ENCODE results near the gene CPED1.

CPED1 gene

DNA sequence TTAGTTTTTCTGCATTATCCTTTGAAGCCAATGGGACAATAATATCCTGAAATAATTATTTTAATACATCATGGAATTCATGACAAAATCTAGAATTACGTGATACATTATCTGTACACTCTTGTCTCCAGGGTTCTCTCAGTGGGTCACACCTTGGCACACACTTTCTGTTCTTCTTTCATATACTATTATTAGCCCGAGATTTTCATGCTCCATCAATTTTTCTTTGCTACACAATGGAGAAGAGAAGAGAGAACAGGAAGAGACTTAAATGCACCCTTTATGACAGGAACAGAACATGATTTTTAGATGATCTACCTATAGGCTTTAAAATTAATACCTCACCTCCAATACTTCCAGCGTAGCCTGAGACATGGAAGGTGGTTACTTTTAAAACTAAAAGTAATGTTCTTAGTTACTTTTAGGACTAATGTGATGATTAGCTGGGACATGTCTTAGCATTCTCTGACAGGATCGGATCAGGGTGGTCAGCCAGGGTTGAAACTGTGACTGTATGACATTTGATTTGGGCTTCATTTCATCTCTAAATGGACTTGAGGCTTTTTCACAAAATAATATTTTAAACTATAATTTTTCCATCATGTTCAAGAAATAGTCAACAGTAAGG is 192.0 kb downstream of the CPED1 start:
- Histone ChIP-seq H2AK5ac (ENCODE audit: low read length, severe bottlenecking) (no peak overlapping the region), H3K4me3 (ENCODE audit: insufficient read depth in 1 of 2, low read depth in 1 of 2, low read length in 2 of 2) (no peak overlapping the region), H2BK12ac (ENCODE audit: low read length in 2 of 2) (no peak overlapping the region), H3K23ac (ENCODE audit: low read length in 2 of 2) (no peak overlapping the region), H4K91ac (ENCODE audit: low read length) (no peak overlapping the region), H3K4me2 (ENCODE audit: low read length, poor library complexity, severe bottlenecking) (no peak overlapping the region), H3K79me1 (replicated peaks; ENCODE audit: low read length, poor library complexity, severe bottlenecking) (no peaks in the 10 kb centered on the region), H2BK15ac (ENCODE audit: low read depth, poor library complexity, severe bottlenecking) (no peak overlapping the region), H2BK120ac (ENCODE audit: low read depth, low read length) (no peak overlapping the region), H3K14ac (ENCODE audit: low read length in 2 of 2) (no peak overlapping the region), H2BK5ac (ENCODE audit: low read depth, low read length, poor library complexity, severe bottlenecking) (no peak overlapping the region), H4K8ac (ENCODE audit: low read length) (no peak overlapping the region), H3K9me3 (ENCODE audit: control insufficient read depth, low read length) (no peaks in the 10 kb centered on the region), H2AFZ (ENCODE audit: low read depth, low read length) (no peak overlapping the region), H3K27ac (ENCODE audit: low read length, poor library complexity, severe bottlenecking) (no peak overlapping the region), H3K18ac (ENCODE audit: low read depth in 1 of 2, low read length in 2 of 2) (no peak overlapping the region), H3K27me3 (ENCODE audit: control insufficient read depth in 1 of 2, insufficient read depth in 1 of 2, low read length in 2 of 2) (no peaks in the 10 kb centered on the region), H3K4ac (ENCODE audit: low read depth in 1 of 2, low read length in 2 of 2) (no peak overlapping the region), H3K9ac (ENCODE audit: low read length) (no peak overlapping the region), H3K36me3 (ENCODE audit: control insufficient read depth in 1 of 2, insufficient read depth in 2 of 2, low read depth in 1 of 2, low read length in 2 of 2) (no peaks in the 10 kb centered on the region), H3K4me1 (ENCODE audit: control insufficient read depth, insufficient read depth, low read depth, low read length) (no peaks in the 10 kb centered on the region)
- WGBS, result 96% methylated on average over 3 of the region's 4 CpGs
- no peak for DNase-seq

GRCh38 chr7:121181357-121181756 is 192.8 kb downstream of the CPED1 start:
- no peaks in the 10 kb centered on the region for H3K79me1 ChIP-seq (replicated peaks; ENCODE audit: low read length, poor library complexity, severe bottlenecking)
- no peak overlapping the region for H3K4me3 ChIP-seq (ENCODE audit: insufficient read depth in 1 of 2, low read depth in 1 of 2, low read length in 2 of 2)
- no peaks in the 10 kb centered on the region for H3K4me1 ChIP-seq (ENCODE audit: control insufficient read depth, insufficient read depth, low read depth, low read length)
- no peak overlapping the region for H3K9ac ChIP-seq (ENCODE audit: low read length)
- no peaks in the 10 kb centered on the region for H3K27me3 ChIP-seq (ENCODE audit: control insufficient read depth in 1 of 2, insufficient read depth in 1 of 2, low read length in 2 of 2)
- no peak overlapping the region for H3K23ac ChIP-seq (ENCODE audit: low read length in 2 of 2)
- no peak overlapping the region for H3K4me2 ChIP-seq (ENCODE audit: low read length, poor library complexity, severe bottlenecking)
- no peak overlapping the region for H2BK12ac ChIP-seq (ENCODE audit: low read length in 2 of 2)
- H3K9me3 ChIP-seq (ENCODE audit: control insufficient read depth, low read length), result no peaks in the 10 kb centered on the region
- H3K27ac ChIP-seq (ENCODE audit: low read length, poor library complexity, severe bottlenecking), result no peak overlapping the region
- no peak overlapping the region for H4K91ac ChIP-seq (ENCODE audit: low read length)
- no peak for DNase-seq
- H3K36me3 ChIP-seq (ENCODE audit: control insufficient read depth in 1 of 2, insufficient read depth in 2 of 2, low read depth in 1 of 2, low read length in 2 of 2), result no peaks in the 10 kb centered on the region
- no peak overlapping the region for H2AFZ ChIP-seq (ENCODE audit: low read depth, low read length)
- H2BK15ac ChIP-seq (ENCODE audit: low read depth, poor library complexity, severe bottlenecking), result no peak overlapping the region
- no peak overlapping the region for H3K4ac ChIP-seq (ENCODE audit: low read depth in 1 of 2, low read length in 2 of 2)
- no CpG with 5 or more reads among the region's 1 CpG for WGBS
- H3K14ac ChIP-seq (ENCODE audit: low read length in 2 of 2), result no peak overlapping the region
- H4K8ac ChIP-seq (ENCODE audit: low read length), result no peak overlapping the region
- no peak overlapping the region for H2BK5ac ChIP-seq (ENCODE audit: low read depth, low read length, poor library complexity, severe bottlenecking)
- H2BK120ac ChIP-seq (ENCODE audit: low read depth, low read length), result no peak overlapping the region
- H2AK5ac ChIP-seq (ENCODE audit: low read length, severe bottlenecking), result no peak overlapping the region
- no peak overlapping the region for H3K18ac ChIP-seq (ENCODE audit: low read depth in 1 of 2, low read length in 2 of 2)

DNA sequence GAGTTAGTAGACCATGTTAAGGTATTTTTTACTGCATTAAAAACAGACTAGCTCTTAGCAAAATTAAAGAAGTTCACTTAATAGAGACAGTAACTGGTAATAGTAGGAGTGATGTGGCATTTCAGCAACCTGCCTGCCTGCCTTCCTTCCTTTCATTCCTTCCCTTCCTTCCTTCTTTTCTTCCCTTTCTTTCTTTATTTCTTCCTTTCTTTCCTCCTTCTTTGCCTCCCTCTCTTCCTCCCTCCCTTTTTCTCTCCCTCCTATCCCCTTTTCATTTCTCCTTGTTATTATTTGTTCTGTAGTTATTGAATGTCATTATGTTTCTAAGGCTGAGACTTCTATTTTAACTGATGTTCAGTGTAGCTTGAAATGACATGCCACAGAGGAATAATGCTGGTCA is 193.8 kb downstream of the CPED1 start:
- Histone ChIP-seq H3K23ac (ENCODE audit: low read length in 2 of 2) (no peak overlapping the region), H2BK120ac (ENCODE audit: low read depth, low read length) (no peak overlapping the region), H3K4ac (ENCODE audit: low read depth in 1 of 2, low read length in 2 of 2) (no peak overlapping the region)

DNA sequence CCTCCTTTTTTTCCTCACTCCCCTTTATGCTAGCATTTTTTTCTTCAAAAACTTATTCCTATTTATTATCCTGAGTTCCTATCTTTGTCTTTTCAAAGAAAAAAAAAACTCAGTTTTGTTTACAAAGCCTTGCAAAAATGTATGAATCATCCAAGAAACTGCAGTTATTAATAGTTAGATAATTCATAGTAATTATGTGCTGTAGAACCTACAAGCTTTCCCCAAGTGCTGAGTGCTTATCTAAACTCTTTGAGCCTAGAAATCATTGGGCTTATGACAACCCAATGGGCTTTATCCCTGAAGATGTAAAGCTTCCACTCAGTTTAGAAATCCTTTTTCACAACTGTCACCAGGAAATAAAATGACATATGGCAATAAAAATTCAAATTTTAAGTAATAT is 194.4 kb downstream of the CPED1 start:
- Histone ChIP-seq H3K36me3 (ENCODE audit: control insufficient read depth in 1 of 2, insufficient read depth in 2 of 2, low read depth in 1 of 2, low read length in 2 of 2) (no peaks in the 10 kb centered on the region), H3K18ac (ENCODE audit: low read depth in 1 of 2, low read length in 2 of 2) (no peak overlapping the region), H2AK5ac (ENCODE audit: low read length, severe bottlenecking) (no peak overlapping the region), H3K79me1 (replicated peaks; ENCODE audit: low read length, poor library complexity, severe bottlenecking) (no peaks in the 10 kb centered on the region), H4K91ac (ENCODE audit: low read length) (no peak overlapping the region), H2BK12ac (ENCODE audit: low read length in 2 of 2) (no peak overlapping the region), H3K27ac (ENCODE audit: low read length, poor library complexity, severe bottlenecking) (no peak overlapping the region), H3K23ac (ENCODE audit: low read length in 2 of 2) (no peak overlapping the region), H3K4ac (ENCODE audit: low read depth in 1 of 2, low read length in 2 of 2) (no peak overlapping the region), H3K14ac (ENCODE audit: low read length in 2 of 2) (no peak overlapping the region), H2BK120ac (ENCODE audit: low read depth, low read length) (no peak overlapping the region), H4K8ac (ENCODE audit: low read length) (no peak overlapping the region), H3K4me1 (ENCODE audit: control insufficient read depth, insufficient read depth, low read depth, low read length) (no peaks in the 10 kb centered on the region), H2AFZ (ENCODE audit: low read depth, low read length) (no peak overlapping the region), H3K9me3 (ENCODE audit: control insufficient read depth, low read length) (no peaks in the 10 kb centered on the region), H2BK15ac (ENCODE audit: low read depth, poor library complexity, severe bottlenecking) (no peak overlapping the region), H3K4me3 (ENCODE audit: insufficient read depth in 1 of 2, low read depth in 1 of 2, low read length in 2 of 2) (no peak overlapping the region), H3K4me2 (ENCODE audit: low read length, poor library complexity, severe bottlenecking) (no peak overlapping the region), H3K27me3 (ENCODE audit: control insufficient read depth in 1 of 2, insufficient read depth in 1 of 2, low read length in 2 of 2) (no peaks in the 10 kb centered on the region), H2BK5ac (ENCODE audit: low read depth, low read length, poor library complexity, severe bottlenecking) (no peak overlapping the region), H3K9ac (ENCODE audit: low read length) (no peak overlapping the region)
- DNase-seq, result no peak

More for the DNA sequence above, 193.8 kb downstream of the CPED1 start:
- Histone ChIP-seq H3K18ac (ENCODE audit: low read depth in 1 of 2, low read length in 2 of 2) (no peak overlapping the region), H2AK5ac (ENCODE audit: low read length, severe bottlenecking) (no peak overlapping the region), H2AFZ (ENCODE audit: low read depth, low read length) (no peak overlapping the region), H3K27ac (ENCODE audit: low read length, poor library complexity, severe bottlenecking) (no peak overlapping the region), H4K91ac (ENCODE audit: low read length) (no peak overlapping the region), H4K8ac (ENCODE audit: low read length) (no peak overlapping the region), H2BK12ac (ENCODE audit: low read length in 2 of 2) (no peak overlapping the region), H3K27me3 (ENCODE audit: control insufficient read depth in 1 of 2, insufficient read depth in 1 of 2, low read length in 2 of 2) (no peaks in the 10 kb centered on the region), H2BK5ac (ENCODE audit: low read depth, low read length, poor library complexity, severe bottlenecking) (no peak overlapping the region), H3K9ac (ENCODE audit: low read length) (no peak overlapping the region), H3K4me3 (ENCODE audit: insufficient read depth in 1 of 2, low read depth in 1 of 2, low read length in 2 of 2) (no peak overlapping the region), H3K14ac (ENCODE audit: low read length in 2 of 2) (no peak overlapping the region), H3K79me1 (replicated peaks; ENCODE audit: low read length, poor library complexity, severe bottlenecking) (no peaks in the 10 kb centered on the region), H3K4me1 (ENCODE audit: control insufficient read depth, insufficient read depth, low read depth, low read length) (no peaks in the 10 kb centered on the region), H3K9me3 (ENCODE audit: control insufficient read depth, low read length) (no peaks in the 10 kb centered on the region), H3K4me2 (ENCODE audit: low read length, poor library complexity, severe bottlenecking) (no peak overlapping the region), H2BK15ac (ENCODE audit: low read depth, poor library complexity, severe bottlenecking) (no peak overlapping the region), H3K36me3 (ENCODE audit: control insufficient read depth in 1 of 2, insufficient read depth in 2 of 2, low read depth in 1 of 2, low read length in 2 of 2) (no peaks in the 10 kb centered on the region)
- DNase-seq, result no peak

All from mesenchymal stem cell (in vitro differentiated cells and primary cell).